ENCODE measurements around the gene PIGL. TPM values are rescaled to one million over a fixed set of nuclear protein-coding genes. Genes with fewer than 3 reads are reported as not detected.

Gene PIGL
- total and polyA plus RNA-seq, 2 experiments from 2014 or later = 32.9 to 47.3 TPM

DNA sequence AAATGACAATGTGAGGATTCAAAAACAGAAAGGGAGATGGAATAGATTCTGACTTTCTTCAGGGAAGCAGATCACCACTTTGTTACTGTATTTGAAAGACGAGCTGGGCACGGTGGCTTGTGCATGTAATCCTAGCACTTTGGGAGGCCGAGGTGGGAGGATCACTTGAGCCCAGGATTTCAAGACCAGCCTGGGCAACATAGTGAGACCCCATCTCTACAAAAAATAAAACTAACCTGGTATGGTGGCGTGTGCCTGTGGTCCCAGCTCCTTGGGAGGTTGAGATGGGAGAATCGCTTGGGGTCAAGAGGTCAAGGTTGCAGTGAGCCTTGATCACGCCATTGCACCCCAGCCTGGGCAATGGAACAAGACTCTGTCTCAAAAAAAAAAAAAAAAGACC, 34.0 kb downstream of the PIGL start:
- Histone ChIP-seq H3K9me2 (ENCODE audit: insufficient read depth) (no peaks in the 10 kb centered on the region), H3K27me3 (ENCODE audit: insufficient read depth) (no peaks in the 10 kb centered on the region), H3K4me1 (ENCODE audit: insufficient read depth) (peaks cover 9% of the 10 kb centered on the region), H2AFZ (no peak overlapping the region), H3K27ac (ENCODE audit: low read depth) (no peak overlapping the region), H3F3A (replicated peaks; ENCODE audit: low read depth) (no peaks in the 10 kb centered on the region), H3K4me3 (no peak overlapping the region), H4K20me1 (replicated peaks; ENCODE audit: insufficient read depth) (peaks cover 10% of the 10 kb centered on the region), H3K4me2 (no peak overlapping the region), H3K36me3 (ENCODE audit: insufficient read depth) (no peaks in the 10 kb centered on the region), H3K79me2 (replicated peaks; ENCODE audit: insufficient read depth) (0 out of 2 replicates have a peak, but pooled peaks cover 3% of the 10 kb centered on the region)
- TF ChIP-seq CREB1 (CRISPR knock-in tag; IDR thresholded peaks at IDR 0.05; ENCODE audit: low read depth) = no peak
- no peak for TF ChIP-seq EZH2 (IDR thresholded peaks at IDR 0.05; ENCODE audit: low read depth, unreplicated experiment)
- no peak for TF ChIP-seq ETS1 (IDR thresholded peaks at IDR 0.05)
- TF ChIP-seq NANOG (IDR thresholded peaks at IDR 0.05; ENCODE audit: borderline replicate concordance) = no peak
- no peak for TF ChIP-seq STAT1 (IDR thresholded peaks at IDR 0.05; ENCODE audit: unreplicated experiment)
- TF ChIP-seq ZNF114 (CRISPR knock-in tag; IDR thresholded peaks at IDR 0.05) = no peak
- TF ChIP-seq EZH2phosphoT487 (IDR thresholded peaks at IDR 0.05; ENCODE audit: unreplicated experiment) = no peak
- TF ChIP-seq ZNF462 (CRISPR knock-in tag; IDR thresholded peaks at IDR 0.05) = no peak
- no peak for TF ChIP-seq CTCF (conservative IDR thresholded peaks at IDR 0.05; ENCODE audit: low read depth in 2 of 2)
- TF ChIP-seq ZNF331 (CRISPR knock-in tag; IDR thresholded peaks at IDR 0.05; ENCODE audit: low read depth) = no peak
- TF ChIP-seq POLR2AphosphoS5 (IDR thresholded peaks at IDR 0.05; ENCODE audit: low read depth) = no peak
- TF ChIP-seq JUNB (IDR thresholded peaks at IDR 0.05; ENCODE audit: unreplicated experiment) = no peak
- TF ChIP-seq, protein P1, sequence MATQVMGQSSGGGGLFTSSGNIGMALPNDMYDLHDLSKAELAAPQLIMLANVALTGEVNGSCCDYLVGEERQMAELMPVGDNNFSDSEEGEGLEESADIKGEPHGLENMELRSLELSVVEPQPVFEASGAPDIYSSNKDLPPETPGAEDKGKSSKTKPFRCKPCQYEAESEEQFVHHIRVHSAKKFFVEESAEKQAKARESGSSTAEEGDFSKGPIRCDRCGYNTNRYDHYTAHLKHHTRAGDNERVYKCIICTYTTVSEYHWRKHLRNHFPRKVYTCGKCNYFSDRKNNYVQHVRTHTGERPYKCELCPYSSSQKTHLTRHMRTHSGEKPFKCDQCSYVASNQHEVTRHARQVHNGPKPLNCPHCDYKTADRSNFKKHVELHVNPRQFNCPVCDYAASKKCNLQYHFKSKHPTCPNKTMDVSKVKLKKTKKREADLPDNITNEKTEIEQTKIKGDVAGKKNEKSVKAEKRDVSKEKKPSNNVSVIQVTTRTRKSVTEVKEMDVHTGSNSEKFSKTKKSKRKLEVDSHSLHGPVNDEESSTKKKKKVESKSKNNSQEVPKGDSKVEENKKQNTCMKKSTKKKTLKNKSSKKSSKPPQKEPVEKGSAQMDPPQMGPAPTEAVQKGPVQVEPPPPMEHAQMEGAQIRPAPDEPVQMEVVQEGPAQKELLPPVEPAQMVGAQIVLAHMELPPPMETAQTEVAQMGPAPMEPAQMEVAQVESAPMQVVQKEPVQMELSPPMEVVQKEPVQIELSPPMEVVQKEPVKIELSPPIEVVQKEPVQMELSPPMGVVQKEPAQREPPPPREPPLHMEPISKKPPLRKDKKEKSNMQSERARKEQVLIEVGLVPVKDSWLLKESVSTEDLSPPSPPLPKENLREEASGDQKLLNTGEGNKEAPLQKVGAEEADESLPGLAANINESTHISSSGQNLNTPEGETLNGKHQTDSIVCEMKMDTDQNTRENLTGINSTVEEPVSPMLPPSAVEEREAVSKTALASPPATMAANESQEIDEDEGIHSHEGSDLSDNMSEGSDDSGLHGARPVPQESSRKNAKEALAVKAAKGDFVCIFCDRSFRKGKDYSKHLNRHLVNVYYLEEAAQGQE (IDR thresholded peaks at IDR 0.05; ENCODE audit: unreplicated experiment) = no peak
- Mint-ChIP-seq H3K36me3 (ENCODE audit: low read depth) (peaks cover 10% of the 10 kb centered on the region; the same call in 2 of the 3 replicates), H3K9me3 (no peaks in the 10 kb centered on the region; the same call in 2 of the 3 replicates), H3K27me3 (ENCODE audit: insufficient read depth, low read depth, poor library complexity) (peaks cover 1% of the 10 kb centered on the region), H3K4me1 (peaks cover 13% of the 10 kb centered on the region), H3K4me3 (no peak overlapping the region), H3K27ac (no peak overlapping the region)
- ATAC-seq (no peak), DNase-seq (ENCODE audit: low spot score) (no peak)
